GM23338 (cell line): Measurements from ENCODE around the gene CYP1A2. TPM values are rescaled to one million over a fixed set of nuclear protein-coding genes. Genes with fewer than 3 reads are reported as not detected.
"Not testable (repeated sequence)": the region's sequence is repeated elsewhere in the genome, so short reads cannot be mapped to it uniquely, and the experiment has no call there.

Experiments
- ATAC-seq: fragments of 200-7000 bp; cut with Tn5 transposase; 3 replicates; pipeline ENCODE4 v1.9.1; 2020
- DNase-seq: peaks from one replicate; pipeline ENCODE4 v3.0.0-alpha.2; 2015; ENCODE audit warnings: low spot score
- H2AFZ ChIP-seq: fragments of 200-600 bp; sonication (generic); 2 replicates; pipeline ENCODE4 v1.8.0; 2016; ENCODE audit warnings: antibody characterized with exemption, mild to moderate bottlenecking, moderate library complexity
- H3F3A ChIP-seq: fragments of 200-600 bp; sonication (generic); replicated peaks from 2 replicates; pipeline ENCODE4 v1.8.0; 2017; ENCODE audit warnings: antibody characterized with exemption, mixed run types, low read depth
- H3K27ac ChIP-seq: fragments of 200-600 bp; sonication (generic); 2 replicates; pipeline ENCODE4 v1.6.1; 2016; ENCODE audit warnings: low read depth
- H3K27me3 ChIP-seq: fragments of 200-600 bp; sonication (generic); 2 replicates; pipeline ENCODE4 v1.8.0; 2016; ENCODE audit warnings: mild to moderate bottlenecking, mixed run types, moderate library complexity; ENCODE audit not compliant: insufficient read depth
- H3K36me3 ChIP-seq: fragments of 200-600 bp; sonication (generic); 2 replicates; pipeline ENCODE4 v1.8.0; 2016; ENCODE audit warnings: mild to moderate bottlenecking; ENCODE audit not compliant: insufficient read depth
- H3K4me1 ChIP-seq: fragments of 200-600 bp; sonication (generic); 2 replicates; pipeline ENCODE4 v1.8.0; 2016; ENCODE audit warnings: mild to moderate bottlenecking, moderate library complexity; ENCODE audit not compliant: insufficient read depth
- H3K4me2 ChIP-seq: fragments of 200-600 bp; sonication (generic); 2 replicates; pipeline ENCODE4 v1.7.1; 2017; ENCODE audit warnings: mixed run types
- H3K4me3 ChIP-seq: fragments of 200-600 bp; sonication (generic); 2 replicates; pipeline ENCODE4 v1.6.1; 2016; ENCODE audit warnings: mixed run types
- H3K79me2 ChIP-seq: fragments of 200-600 bp; sonication (generic); replicated peaks from 2 replicates; pipeline ENCODE4 v1.8.0; 2017; ENCODE audit warnings: mild to moderate bottlenecking; ENCODE audit not compliant: insufficient read depth
- H3K9me2 ChIP-seq: fragments of 200-600 bp; sonication (generic); 2 replicates; pipeline ENCODE4 v1.8.0; 2017; ENCODE audit not compliant: insufficient read depth
- H4K20me1 ChIP-seq: fragments of 200-600 bp; sonication (generic); replicated peaks from 2 replicates; pipeline ENCODE4 v1.8.0; 2017; ENCODE audit warnings: mild to moderate bottlenecking; ENCODE audit not compliant: insufficient read depth
- H3K27ac Mint-ChIP-seq: 2 replicates; pipeline ENCODE4 v1.8.0; 2020; ENCODE audit warnings: inconsistent platforms, mild to moderate bottlenecking, moderate library complexity, mixed read lengths
- H3K27me3 Mint-ChIP-seq: 3 replicates; pipeline ENCODE4 v1.8.0; 2022; ENCODE audit warnings: low read depth, mild to moderate bottlenecking, moderate library complexity, mixed read lengths, inconsistent platforms; ENCODE audit not compliant: insufficient read depth, poor library complexity
- H3K36me3 Mint-ChIP-seq: 3 replicates; pipeline ENCODE4 v1.8.0; 2021; ENCODE audit warnings: low read depth, mild to moderate bottlenecking, inconsistent platforms, moderate library complexity, mixed read lengths
- H3K4me1 Mint-ChIP-seq: 3 replicates; pipeline ENCODE4 v1.8.0; 2020; ENCODE audit warnings: mild to moderate bottlenecking, inconsistent platforms, mixed read lengths
- H3K4me3 Mint-ChIP-seq: 3 replicates; pipeline ENCODE4 v1.8.0; 2021; ENCODE audit warnings: moderate library complexity, mild to moderate bottlenecking, inconsistent platforms, mixed read lengths
- H3K9me3 Mint-ChIP-seq: 3 replicates; pipeline ENCODE4 v1.8.0; 2020; ENCODE audit warnings: moderate library complexity, mild to moderate bottlenecking, inconsistent platforms, mixed read lengths
- CTCF ChIP-seq, 2 experiments: fragments of 200-600 bp in 1 of 2; sonication (generic) in 1 of 2; conservative IDR thresholded peaks; 2 replicates each; pipeline versions ENCODE4 v1.5.1 to v1.6.1; 2016 to 2017; ENCODE audit warnings: antibody characterized with exemption in 2 of 2, low read depth in 2 of 2, mild to moderate bottlenecking in 2 of 2, moderate library complexity in 1 of 2
- ETS1 ChIP-seq: IDR thresholded peaks from 2 replicates; pipeline ENCODE4 v1.6.1; 2016; ENCODE audit warnings: antibody characterized with exemption
- EZH2 ChIP-seq: fragments of 200-600 bp; sonication (generic); IDR thresholded peaks from one replicate; pipeline ENCODE4 v1.8.0; 2017; ENCODE audit warnings: antibody characterized with exemption, mild to moderate bottlenecking, low read depth; ENCODE audit not compliant: unreplicated experiment
- EZH2phosphoT487 ChIP-seq: fragments of 200-600 bp; sonication (generic); IDR thresholded peaks from one replicate; pipeline ENCODE4 v1.8.1; 2018; ENCODE audit warnings: antibody characterized with exemption; ENCODE audit not compliant: unreplicated experiment
- JUNB ChIP-seq: IDR thresholded peaks from one replicate; pipeline ENCODE4 v1.6.1; 2016; ENCODE audit warnings: antibody characterized with exemption; ENCODE audit not compliant: unreplicated experiment
- NANOG ChIP-seq: IDR thresholded peaks from 2 replicates; pipeline ENCODE4 v1.6.1; 2016; ENCODE audit warnings: antibody characterized with exemption, borderline replicate concordance
- POLR2AphosphoS5 ChIP-seq: IDR thresholded peaks from 2 replicates; pipeline ENCODE4 v1.6.1; 2016; ENCODE audit warnings: antibody characterized with exemption, low read depth
- REST ChIP-seq: IDR thresholded peaks from one replicate; pipeline ENCODE4 v1.6.1; 2018; ENCODE audit warnings: antibody characterized with exemption; ENCODE audit not compliant: unreplicated experiment
- ZNF114 ChIP-seq: fragments of 250-450 bp; sonication (Bioruptor Pico); IDR thresholded peaks from 2 replicates; pipeline ENCODE4 v1.5.0; 2020; ENCODE audit warnings: mild to moderate bottlenecking, moderate library complexity
- polyA plus RNA-seq: library from polyadenylated mRNA; unstranded; fragments of >200 nt; fragmentation: Nextera tagmentation; extraction: Ambion mirVana; gene quantifications from 2 replicates; pipeline ENCODE4 v1.2.1, GENCODE V29; 2016
- total RNA-seq: library from RNA; depleted of rRNA; stranded (reverse); fragments of >200 nt; shearing (Covaris generic); gene quantifications from 2 replicates; pipeline ENCODE4 v1.2.3, GENCODE V29; 2014

CYP1A2 gene
- total and polyA plus RNA-seq, 2 experiments from 2014 or later: not detected

- TF ChIP-seq ETS1: no peak
- no peak for TF ChIP-seq REST
- no peak for TF ChIP-seq NANOG
- no peak for TF ChIP-seq CTCF (conservative IDR thresholded peaks at IDR 0.05; ENCODE audit: low read depth in 2 of 2)
- no peak for TF ChIP-seq EZH2
- no peak for TF ChIP-seq POLR2AphosphoS5
- TF ChIP-seq ZNF114 (CRISPR knock-in tag): no peak
- no peak for TF ChIP-seq EZH2phosphoT487
- no peak for TF ChIP-seq JUNB
Measured at GRCh38 chr15:74727727-74728126, 20.9 kb upstream of the CYP1A2 start (continued).

GRCh38 chr15:74728699-74729098 is 19.9 kb upstream of the CYP1A2 start:
- not testable (repeated sequence) for H3K4me3 ChIP-seq, H3K4me1 Mint-ChIP-seq, H3F3A ChIP-seq, H3K79me2 ChIP-seq, H2AFZ ChIP-seq, H3K27ac Mint-ChIP-seq, H3K36me3 Mint-ChIP-seq, H3K27ac ChIP-seq, H3K36me3 ChIP-seq, H3K4me2 ChIP-seq, ATAC-seq, DNase-seq, H4K20me1 ChIP-seq, H3K9me2 ChIP-seq, H3K4me1 ChIP-seq, H3K4me3 Mint-ChIP-seq
- peaks cover 33% of the 10 kb centered on the region for H3K27me3 ChIP-seq
- Mint-ChIP-seq H3K27me3 (peaks cover 35% of the 10 kb centered on the region), H3K9me3 (peaks cover 12% of the 10 kb centered on the region)

- H3K36me3 ChIP-seq, H3K36me3 Mint-ChIP-seq, H3K4me3 ChIP-seq, H3F3A ChIP-seq, H4K20me1 ChIP-seq, H3K4me3 Mint-ChIP-seq, H3K4me1 ChIP-seq, H3K4me1 Mint-ChIP-seq, H3K27ac ChIP-seq, H3K79me2 ChIP-seq, H3K27ac Mint-ChIP-seq, H2AFZ ChIP-seq, H3K4me2 ChIP-seq, H3K9me2 ChIP-seq, ATAC-seq, DNase-seq: not testable (repeated sequence)
- Mint-ChIP-seq H3K9me3 (peaks cover 12% of the 10 kb centered on the region), H3K27me3 (peaks cover 35% of the 10 kb centered on the region)
- peaks cover 31% of the 10 kb centered on the region for H3K27me3 ChIP-seq
Measured at GRCh38 chr15:74729372-74729771, 19.3 kb upstream of the CYP1A2 start.
